GM19240 (cell line): ENCODE data around the gene PYROXD2.

Experiments used
- DNase-seq: peaks from one replicate; pipeline ENCODE4 v3.0.0; 2011; ENCODE audit warnings: low spot score; ENCODE audit not compliant: insufficient read length

Gene PYROXD2

GRCh38 chr10:98435178-98435577, 20.2 kb upstream of the PYROXD2 start:
- no peak for DNase-seq

- DNase-seq: no peak
These were observed 19.1 kb upstream of the PYROXD2 start for GRCh38 chr10:98433881-98434732.

DNA sequence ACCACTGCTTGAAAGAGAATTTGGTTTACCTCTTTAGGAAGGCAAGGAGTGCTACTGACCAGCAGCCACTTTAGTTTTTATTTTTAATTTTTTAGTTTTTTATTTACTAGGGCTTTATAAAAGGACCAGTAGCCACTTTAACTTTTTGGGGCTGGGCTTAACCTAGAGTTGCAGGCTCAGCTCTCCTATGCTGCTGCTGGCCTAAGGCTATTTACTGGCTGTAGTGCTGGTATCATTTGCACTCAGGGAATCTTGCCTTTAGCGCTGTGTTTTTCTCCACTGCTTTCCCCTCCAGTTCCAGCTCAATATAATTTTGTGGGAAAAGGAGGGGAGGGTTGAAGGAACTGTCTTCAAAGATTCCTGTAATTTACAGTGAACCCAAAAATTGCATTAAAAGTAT, 18.4 kb upstream of the PYROXD2 start:
- DNase-seq: no peak

- DNase-seq: no peak
These were observed 17.3 kb upstream of the PYROXD2 start for GRCh38 chr10:98432330-98432729.

- DNase-seq: no peak
These were observed 16.0 kb upstream of the PYROXD2 start for GRCh38 chr10:98431016-98431415.

GRCh38 chr10:98430427-98430826, 15.4 kb upstream of the PYROXD2 start:
- DNase-seq: no peak

DNA sequence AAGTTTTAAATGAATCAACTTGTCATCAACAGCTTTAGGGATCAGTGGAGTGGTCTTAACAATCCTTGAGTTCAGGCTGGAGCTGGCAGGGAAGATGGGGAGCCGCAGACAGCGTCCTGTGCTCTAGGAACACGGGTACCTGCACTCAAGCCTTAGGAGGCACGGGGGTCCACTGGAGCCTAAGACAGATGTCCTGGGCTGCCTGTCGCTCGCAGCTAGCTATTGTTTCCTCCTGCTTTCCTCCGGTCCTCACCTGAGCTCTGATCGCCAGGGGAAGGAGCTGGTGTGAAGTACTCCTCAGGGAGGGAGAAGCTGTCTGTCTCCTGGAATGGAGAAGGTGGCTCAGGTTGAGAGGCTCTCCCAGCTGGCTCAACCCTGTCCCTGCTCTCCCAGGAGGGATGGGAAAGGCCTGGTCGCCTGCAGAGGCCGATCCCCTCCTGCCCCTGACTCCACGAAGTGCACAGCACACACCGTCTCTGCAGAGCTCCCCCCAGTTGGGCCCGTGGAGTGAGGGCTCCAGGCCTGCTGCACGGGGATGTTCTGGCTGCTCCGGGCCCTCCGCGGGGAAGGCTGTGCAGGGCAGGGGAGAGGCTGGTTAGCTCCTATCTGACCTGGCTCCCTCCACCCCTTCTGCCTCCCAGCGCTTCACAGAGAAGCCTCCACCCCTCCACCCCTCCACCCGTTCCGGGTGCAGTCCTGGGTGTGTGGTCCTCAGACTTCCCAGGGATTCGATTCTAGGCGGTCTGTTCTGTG, 14.5 kb upstream of the PYROXD2 start:
- no peak for DNase-seq

DNA sequence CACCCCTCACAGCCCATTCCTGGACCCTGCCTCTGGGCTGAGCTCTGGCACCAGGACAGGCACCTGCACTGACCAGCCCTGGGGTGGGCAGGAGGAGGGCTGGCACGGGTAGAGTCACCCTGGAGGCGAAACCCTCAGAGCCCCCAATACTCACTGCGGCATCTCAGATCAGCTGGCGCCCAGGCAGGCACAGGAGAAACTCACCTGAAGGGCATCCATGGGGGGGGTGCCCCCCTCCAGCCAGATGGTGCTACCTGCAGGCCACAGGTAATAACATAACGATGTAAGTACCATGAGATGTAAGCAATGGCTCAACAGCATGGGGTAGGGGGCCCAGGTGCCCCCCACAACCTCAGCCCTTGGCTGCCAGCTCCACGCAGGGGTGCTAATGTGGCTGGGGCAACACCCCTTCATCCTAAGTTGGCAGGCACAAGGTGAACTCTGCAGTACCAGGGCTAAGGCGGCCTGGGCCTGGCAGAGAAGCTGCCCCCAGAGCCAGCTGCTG, 12.1 kb upstream of the PYROXD2 start:
- no peak for DNase-seq

DNA sequence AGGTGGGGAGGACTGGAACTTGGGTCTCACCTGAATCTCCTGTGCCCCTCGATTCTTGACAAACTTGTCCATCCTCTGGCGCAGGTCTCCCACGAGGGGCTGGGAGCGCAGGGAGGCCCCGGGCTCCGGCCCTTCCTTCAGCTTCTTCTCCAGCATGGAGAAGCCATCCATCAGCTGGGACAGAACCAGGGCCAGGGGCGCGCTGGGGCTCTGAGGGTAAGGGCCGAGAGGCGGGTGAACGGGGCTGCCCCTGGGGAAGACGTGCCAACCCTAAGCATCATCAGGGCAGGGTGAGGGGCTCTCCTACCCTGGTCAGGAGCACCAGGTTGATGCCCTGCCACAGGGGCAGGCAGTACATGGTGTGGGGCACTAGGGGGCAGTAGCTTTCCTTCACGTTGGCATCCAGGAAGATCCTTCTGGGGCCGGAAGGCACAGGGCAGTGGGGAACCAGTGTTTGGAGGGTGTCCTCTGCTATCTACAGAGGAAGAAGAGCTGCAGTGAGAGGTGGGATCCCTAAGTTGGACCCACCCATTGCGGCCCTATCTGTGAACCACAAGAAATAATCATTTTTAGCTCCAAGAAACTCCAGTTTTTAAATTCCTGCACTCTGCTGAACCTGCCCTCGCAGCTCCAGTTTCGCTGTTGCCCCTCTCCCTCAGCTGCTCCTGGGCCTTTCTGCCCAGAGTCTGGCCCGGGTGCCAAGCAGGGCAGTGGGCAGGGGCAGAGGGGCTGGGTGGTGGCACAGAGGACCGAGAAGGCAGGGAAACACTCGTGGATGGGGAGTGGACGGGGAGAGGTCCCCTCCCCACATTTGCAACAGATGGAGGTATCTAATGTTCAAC, 10.8 kb upstream of the PYROXD2 start:
- peak; percentile 49 for DNase-seq

- DNase-seq: no peak
These were observed 9.6 kb upstream of the PYROXD2 start for GRCh38 chr10:98424295-98425254.

GRCh38 chr10:98423691-98424120, 8.7 kb upstream of the PYROXD2 start:
- DNase-seq: no peak

DNA sequence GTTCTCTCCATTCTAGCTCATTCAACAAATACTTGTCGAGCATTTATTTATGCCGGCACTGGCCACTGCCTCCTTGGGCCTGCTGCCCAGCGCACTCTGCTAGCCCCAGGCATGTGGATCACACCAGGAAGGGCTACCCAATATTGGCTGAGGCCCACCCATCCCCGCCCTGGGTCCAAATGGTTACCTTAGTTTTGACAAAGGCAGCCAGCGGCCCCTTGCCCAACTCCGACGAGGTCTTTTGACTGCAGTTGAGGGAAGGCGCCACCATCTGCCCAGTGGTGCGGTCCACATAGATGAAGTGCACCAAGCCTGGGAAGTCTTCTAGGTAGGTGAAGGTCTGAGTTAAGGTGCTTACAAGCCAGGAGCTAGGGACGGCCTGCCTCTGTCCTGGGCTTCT, 7.2 kb upstream of the PYROXD2 start:
- DNase-seq: no peak

GRCh38 chr10:98420786-98421185, 5.8 kb upstream of the PYROXD2 start:
- DNase-seq: no peak

GRCh38 chr10:98419469-98420261, 4.7 kb upstream of the PYROXD2 start:
- DNase-seq: no peak

GRCh38 chr10:98418665-98419468, 3.9 kb upstream of the PYROXD2 start:
- DNase-seq: no peak

GRCh38 chr10:98417973-98418664, 3.1 kb upstream of the PYROXD2 start:
- DNase-seq: no peak

DNA sequence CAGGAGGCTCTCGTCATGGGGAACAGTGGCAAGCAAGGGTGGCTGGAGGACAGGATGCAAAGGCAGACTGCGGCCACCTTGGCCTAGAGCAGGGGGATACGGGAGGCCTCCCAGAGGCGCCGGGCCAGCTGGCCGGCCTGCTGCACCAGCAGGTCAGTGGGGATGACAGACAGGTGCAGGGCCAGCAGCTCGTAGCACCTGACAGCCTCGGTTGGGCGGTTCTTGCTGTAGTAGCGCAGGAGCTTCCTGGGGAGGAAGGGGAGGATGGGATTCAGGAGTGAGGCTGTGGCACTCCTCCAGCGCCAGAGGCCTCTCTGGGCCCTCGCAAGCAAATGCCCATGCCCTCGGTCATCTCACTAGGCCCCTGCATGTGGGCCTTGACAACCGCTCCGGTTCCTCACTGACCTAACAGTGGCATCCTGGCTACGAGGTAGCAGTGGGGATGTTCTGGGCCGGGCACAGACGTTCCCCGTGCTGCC, 2.5 kb upstream of the PYROXD2 start:
- no peak for DNase-seq
